NCI-H2196 treated with DMSO at 0.1 percent for 48 hours (cell line): ENCODE data around the gene GPNMB.
A peak's percentile ranks its signal among the peaks of the same experiment; 100 is the strongest.

Source experiments
- DNase-seq: peaks from one replicate; lab custom pipeline; 2025; ENCODE audit not compliant: unreplicated experiment; lab: John Stamatoyannopoulos, UW

The GPNMB gene

DNA sequence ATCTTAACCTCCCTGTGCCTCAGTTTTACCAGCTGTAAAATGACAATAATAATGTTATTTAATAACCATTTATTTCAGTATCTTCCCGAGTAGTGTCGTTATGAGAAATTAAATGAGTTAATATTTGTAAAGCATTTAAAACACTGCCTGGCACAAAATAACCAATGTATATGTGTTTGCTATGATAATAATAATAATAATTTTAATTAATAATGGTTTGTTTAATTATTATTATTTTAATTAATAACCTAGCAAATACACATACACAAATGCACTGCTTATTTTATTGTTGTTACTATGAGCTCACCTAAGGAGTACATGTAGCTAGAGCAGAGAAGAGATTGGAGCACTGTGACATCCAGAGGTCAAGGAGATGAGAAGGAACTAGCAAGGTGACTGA, 18.2 kb upstream of the GPNMB start:
- DNase-seq = no peak

GRCh38 chr7:23230641-23231101, 15.9 kb upstream of the GPNMB start:
- DNase-seq = no peak

DNA sequence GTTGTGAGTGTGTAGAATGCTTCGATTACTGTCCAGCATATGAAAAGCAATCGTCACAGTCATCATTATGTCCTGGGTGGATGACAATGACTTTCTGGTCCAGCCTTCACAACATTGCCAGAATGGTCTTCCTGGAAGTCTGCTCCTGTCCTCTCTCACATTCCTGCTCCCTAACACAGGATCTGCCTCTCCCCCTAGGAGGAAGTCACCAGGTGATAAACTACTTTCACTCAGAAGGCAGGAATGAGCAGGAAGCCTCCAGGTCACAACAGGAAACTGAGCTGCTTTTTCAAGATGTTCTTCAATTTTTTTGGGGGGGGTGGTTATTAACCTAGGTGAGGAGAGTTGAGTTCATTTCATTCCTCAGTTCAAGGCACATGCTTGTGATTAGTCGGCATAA, 13.6 kb upstream of the GPNMB start:
- no peak for DNase-seq

DNA sequence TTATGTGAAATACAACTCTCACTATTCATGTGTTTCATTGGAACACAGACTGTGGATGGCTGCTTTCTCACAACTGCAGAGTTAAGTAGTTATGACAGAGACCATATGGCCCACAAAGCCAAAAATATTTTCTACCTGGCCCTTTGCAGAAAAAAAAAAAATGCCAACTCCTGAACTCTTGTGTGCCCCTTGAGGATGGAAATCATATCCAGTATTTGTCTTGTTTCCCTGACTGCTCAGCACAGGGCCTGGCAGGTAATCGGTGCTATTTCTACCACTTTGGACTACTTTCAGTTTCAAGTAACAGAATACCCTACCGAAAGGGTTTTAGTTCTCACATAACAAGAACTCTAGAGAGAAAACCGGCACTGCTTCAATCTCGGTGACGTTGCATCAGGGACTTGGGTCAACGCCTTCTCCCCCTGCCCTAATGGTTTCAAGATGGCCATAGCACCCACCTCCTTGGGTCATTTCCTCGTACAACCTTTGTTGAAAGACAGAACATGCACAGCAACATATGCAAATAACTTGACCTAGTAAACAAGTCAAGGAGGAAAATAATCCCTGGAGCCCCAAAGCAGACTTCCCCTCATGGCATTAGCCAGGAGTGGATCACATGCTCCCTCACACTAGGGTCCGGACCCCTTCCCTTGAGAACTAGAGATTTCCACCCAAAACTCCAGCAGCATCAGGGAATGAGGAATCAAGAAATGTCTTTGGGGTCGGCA, 11.8 kb upstream of the GPNMB start:
- no peak for DNase-seq

- no peak for DNase-seq
These were observed 10.8 kb upstream of the GPNMB start for GRCh38 chr7:23235813-23236221.

GRCh38 chr7:23237000-23237399, 9.6 kb upstream of the GPNMB start:
- no peak for DNase-seq

- no peak for DNase-seq
These were observed 7.5 kb upstream of the GPNMB start for GRCh38 chr7:23238983-23239652.

DNA sequence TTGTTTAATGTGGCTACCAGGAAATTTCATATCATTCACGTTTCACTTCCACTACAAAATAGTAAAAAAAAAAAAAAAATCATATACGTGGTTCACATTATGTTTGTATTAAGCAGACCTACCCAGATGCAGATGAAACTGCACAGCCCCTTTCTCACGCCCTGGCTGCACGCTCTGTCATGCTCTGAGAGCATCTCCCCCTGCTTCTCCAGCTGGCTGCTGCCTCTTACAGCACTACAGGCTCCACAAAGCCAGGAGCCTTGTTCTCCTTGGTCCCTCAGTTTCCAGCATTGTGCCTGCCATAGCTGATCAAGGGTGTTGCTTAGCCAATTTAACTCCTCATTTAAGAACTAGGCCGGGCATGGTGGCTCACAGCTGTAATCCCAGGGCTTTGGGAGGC, 6.9 kb upstream of the GPNMB start:
- no peak for DNase-seq

- no peak for DNase-seq
These were observed 4.3 kb upstream of the GPNMB start for GRCh38 chr7:23242321-23242720.

- DNase-seq = no peak
These were observed 3.6 kb upstream of the GPNMB start for GRCh38 chr7:23242935-23243334.

- no peak for DNase-seq
These were observed 549 bp downstream of the GPNMB start for GRCh38 chr7:23247046-23247602.

DNA sequence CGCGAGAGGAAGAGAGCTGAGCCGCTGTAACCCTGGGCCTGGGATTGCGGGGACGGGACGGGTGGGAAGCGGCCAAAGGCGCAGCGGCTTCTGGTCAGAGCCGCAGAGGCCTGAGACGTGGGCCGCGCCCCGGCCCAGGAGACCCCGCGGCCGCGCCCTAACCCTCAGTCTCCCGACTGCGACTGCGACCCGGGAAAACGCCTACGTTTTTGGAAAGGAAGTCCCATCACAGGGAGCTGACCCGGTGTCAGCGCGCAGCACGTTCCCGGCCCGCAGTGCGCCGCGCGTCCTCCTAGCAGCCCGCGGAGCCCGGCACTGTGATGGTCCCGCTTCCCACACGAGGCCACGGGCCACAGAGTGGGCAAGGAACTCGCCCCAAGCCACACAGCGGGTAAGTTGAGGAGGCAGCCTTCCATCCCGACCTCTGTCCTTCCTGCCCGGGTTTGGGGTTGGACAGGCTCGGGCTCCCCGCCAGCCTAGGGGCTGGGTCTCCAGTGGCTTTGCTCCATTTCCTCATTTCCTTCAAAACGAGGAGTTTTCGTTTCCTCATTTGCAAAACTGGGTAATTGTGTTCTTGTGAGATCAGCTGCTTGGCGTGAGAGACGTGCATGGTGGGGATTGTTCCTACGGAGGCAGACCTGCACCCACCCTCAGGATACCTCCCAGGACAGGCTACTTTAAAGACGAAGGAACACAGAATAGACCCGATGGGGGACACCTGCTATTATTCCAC, 1.2 kb downstream of the GPNMB start:
- DNase-seq = no peak

GRCh38 chr7:23249486-23249885, 2.9 kb downstream of the GPNMB start:
- DNase-seq = no peak

- no peak for DNase-seq
These were observed 7.6 kb downstream of the GPNMB start for GRCh38 chr7:23254051-23254681.

DNA sequence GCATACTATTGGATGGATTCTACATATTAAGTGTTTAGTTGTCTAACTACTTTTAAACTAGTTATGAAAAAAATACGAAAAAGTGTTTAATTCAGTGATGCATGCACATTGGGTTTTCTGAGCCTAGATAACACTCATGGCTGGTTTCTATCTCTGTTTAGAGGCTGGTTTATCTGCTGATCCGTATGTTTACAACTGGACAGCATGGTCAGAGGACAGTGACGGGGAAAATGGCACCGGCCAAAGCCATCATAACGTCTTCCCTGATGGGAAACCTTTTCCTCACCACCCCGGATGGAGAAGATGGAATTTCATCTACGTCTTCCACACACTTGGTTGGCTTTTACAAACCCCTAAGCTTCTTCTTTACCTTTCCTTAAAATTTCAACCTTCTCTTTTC, 10.2 kb downstream of the GPNMB start:
- no peak for DNase-seq

DNA sequence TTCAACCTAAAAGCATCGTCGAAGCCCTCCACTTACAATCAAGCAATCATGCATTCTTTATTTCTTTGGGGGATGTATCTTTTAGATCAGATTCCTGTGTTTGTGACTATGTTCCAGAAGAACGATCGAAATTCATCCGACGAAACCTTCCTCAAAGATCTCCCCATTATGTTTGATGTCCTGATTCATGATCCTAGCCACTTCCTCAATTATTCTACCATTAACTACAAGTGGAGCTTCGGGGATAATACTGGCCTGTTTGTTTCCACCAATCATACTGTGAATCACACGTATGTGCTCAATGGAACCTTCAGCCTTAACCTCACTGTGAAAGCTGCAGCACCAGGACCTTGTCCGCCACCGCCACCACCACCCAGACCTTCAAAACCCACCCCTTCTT, 13.8 kb downstream of the GPNMB start:
- no peak for DNase-seq

DNA sequence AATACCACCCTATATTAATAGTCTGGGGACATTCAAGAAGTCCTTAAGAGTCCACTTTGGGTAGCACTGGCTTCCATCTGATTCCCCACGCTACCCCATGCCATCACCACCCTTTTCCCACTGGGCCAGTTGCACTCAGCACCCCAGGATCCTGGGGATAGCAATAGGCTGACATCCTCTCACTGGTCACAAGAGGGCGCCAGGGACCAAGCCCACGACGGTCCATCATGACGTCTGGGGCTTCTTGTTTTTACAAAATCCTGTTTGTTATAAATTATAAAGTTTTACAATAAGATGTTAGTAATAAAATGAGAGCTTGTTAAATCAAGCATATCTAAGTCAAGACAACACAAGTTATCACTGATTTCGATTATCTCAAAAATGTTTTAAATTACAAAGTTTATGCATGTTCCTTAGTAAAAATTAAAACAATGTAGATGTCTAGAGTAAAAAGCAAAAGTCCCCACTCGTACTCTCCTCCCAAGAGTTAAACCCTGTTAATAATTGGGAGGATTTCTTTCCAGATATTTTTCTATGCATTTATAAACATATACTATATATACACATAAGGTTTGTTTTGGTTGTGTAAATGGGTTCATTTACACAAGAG, 15.4 kb downstream of the GPNMB start:
- DNase-seq = peak; percentile 18

GRCh38 chr7:23264916-23265458, 18.4 kb downstream of the GPNMB start:
- no peak for DNase-seq

DNA sequence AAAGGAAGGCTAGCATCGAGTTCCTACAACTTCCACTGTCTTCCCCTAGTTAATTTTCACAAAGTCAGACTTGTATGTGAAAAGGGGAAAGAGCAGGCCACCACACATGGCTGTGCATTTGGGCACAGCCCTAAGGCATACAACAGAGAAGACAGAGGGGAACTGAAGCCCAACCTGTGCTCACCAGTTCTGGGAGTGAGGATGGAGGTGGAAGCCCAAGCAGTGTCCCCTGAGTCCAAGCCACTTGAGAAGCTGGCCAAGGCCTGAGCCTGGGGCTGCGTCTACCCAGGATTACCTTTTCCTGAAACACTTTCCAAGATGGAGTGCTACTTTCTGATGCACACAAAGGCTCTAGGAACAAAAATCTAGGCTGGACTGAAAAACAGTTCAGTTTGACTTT, 20.3 kb downstream of the GPNMB start:
- DNase-seq = no peak

DNA sequence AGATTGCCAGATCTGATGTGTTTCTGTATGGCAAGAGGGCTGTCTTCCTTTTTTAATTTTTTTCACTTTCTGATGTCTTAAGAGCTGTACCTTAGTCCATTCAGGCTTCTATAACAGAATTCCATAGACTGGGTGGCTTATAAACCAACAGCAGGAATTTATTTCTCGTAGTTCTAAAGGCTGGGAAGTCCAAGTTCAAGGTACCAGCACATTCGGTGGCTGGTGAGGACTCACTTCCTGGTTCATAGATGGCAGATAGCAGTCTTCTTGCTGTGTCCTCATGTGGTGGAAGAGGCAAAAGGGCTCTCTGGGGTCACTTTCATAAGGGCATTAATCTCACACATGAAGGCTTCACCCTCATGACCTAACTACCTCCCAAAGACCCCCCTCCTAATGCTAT, 20.8 kb downstream of the GPNMB start:
- no peak for DNase-seq

DNA sequence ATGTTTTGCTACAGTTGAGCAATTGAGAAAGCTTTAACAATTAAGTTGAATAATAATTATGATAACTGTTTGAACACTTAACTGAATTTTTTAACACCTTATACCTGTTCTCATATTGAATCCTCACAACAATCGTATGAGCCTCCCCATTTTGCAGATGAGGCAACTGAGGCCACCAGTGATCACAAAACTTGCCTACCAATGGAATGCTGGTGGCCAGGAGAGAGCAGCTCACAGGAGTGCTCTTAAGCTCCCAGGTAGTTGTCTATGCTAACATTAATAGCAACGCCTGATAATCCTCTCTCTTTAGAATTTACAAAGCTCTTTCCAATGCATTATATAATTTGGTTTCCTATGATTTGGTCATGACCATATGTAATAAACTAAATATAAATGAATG, 21.6 kb downstream of the GPNMB start:
- no peak for DNase-seq
